GM10847 (cell line): ENCODE data around the gene NEDD9.

ENCODE experiments used
- POLR2A ChIP-seq: IDR thresholded peaks from 2 replicates; pipeline ENCODE4 v1.6.1; 2011; ENCODE audit not compliant: insufficient read length; ENCODE audit errors: extremely low read depth

The NEDD9 gene

GRCh38 chr6:11248974-11249761, 16.7 kb upstream of the NEDD9 start:
- no peak for TF ChIP-seq POLR2A

GRCh38 chr6:11246722-11247121, 14.3 kb upstream of the NEDD9 start:
- no peak for TF ChIP-seq POLR2A

GRCh38 chr6:11245381-11246256, 13.2 kb upstream of the NEDD9 start:
- no peak for TF ChIP-seq POLR2A

- no peak for TF ChIP-seq POLR2A
Measured at GRCh38 chr6:11244387-11245126, 12.1 kb upstream of the NEDD9 start.

- no peak for TF ChIP-seq POLR2A
Measured at GRCh38 chr6:11243861-11244260, 11.4 kb upstream of the NEDD9 start.

- TF ChIP-seq POLR2A, result no peak
Measured at GRCh38 chr6:11242711-11243110, 10.2 kb upstream of the NEDD9 start.

DNA sequence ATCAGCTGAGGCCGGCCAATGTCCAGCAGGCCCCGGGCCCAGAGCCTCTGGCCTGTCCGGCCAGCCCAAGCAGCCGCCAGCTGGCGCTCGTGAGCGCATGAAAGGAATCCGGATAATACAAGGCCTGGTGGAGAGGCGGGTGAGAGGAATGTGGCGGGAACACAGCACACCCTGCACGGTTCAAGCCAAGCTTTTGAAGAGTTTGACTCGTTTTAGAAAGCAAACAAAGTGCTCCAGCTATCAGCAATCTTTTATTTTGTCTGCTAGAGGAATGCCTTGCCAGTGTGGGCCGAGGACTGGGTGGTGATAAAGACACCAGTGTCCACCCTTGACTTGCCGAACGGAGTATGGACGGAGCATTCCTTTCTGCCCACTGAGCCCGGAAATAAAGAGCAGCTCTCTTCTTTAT, 9.3 kb upstream of the NEDD9 start:
- no peak for TF ChIP-seq POLR2A

DNA sequence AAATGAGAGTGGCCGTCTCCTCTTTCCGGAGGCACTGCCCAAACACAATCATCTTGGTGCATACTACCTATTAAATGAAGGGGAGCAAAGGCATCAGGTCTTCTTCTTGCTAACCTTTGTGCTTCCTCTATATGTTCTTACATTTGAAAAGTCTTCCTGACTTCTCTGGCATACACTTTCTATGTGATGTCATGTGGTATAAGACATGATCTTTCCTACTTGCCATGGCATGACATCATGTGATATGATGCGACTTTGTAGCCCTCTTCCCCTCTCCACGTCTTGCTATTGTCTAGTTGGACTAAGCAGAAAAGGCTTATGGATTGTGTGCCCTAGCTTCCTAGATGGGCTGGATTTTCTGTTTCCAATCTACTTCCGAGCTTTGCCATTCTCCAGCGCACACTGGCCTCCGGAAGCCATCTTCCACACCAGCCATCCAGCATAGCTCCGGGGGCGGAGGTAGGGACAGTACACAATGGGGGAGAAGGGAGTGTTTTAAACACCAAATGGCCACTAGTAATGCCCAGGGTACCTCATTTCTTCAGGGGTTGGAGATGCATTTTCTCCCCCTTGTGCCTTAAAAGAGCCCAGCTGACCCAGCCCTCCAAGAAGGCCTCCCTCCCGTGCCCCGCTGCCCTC, 8.8 kb upstream of the NEDD9 start:
- no peak for TF ChIP-seq POLR2A

DNA sequence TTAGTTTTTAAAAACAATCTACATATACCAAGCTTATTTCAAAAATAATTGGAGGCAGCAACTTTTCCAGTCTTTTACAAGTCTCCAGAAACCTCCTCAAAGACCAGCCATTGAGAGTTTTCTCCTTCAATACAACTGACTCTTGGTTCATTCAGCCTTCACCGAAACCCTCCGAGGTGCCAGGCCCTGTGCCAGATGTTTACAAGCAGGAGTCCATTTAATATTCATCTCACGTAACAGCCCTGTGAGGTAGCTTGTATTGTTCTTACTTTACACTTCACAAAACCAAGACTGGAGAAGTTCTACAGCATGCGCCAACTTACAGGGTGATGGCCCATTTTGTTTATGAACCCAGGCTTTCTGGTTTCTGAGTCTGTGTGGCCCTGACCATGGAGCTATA, 5.5 kb upstream of the NEDD9 start:
- TF ChIP-seq POLR2A, result no peak

- no peak for TF ChIP-seq POLR2A
Measured at GRCh38 chr6:11237428-11237827, 5.0 kb upstream of the NEDD9 start.

DNA sequence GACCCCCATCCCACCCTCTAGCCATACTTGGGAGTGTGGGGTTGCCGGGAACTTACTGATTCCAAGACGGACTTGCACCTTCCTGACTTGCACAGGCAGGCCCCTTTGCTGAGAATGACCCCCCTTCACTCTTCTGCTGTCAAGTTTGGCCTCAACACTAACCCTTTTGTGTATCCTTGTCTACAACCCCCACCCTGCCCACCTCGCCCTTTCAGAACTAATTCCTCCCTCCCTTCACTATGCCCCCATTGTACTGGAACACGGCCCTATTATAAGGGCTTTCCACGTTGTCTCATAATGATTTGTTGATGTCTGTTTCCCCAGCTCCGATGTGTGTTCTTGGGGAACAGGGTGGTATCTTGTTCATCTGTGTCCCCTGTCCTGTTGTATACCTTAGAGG, 4.4 kb upstream of the NEDD9 start:
- no peak for TF ChIP-seq POLR2A

GRCh38 chr6:11236076-11236750, 3.7 kb upstream of the NEDD9 start:
- no peak for TF ChIP-seq POLR2A

- no peak for TF ChIP-seq POLR2A
Measured at GRCh38 chr6:11235062-11235461, 2.6 kb upstream of the NEDD9 start.

GRCh38 chr6:11233673-11234573, 1.5 kb upstream of the NEDD9 start:
- no peak for TF ChIP-seq POLR2A
